ENCODE results near the gene TMTC1. TPM values are rescaled to one million over a fixed set of nuclear protein-coding genes. Genes with fewer than 3 reads are reported as not detected.

Gene TMTC1
- total RNA-seq, 1 experiment from 2014 or later, result 4.8 TPM

DNA sequence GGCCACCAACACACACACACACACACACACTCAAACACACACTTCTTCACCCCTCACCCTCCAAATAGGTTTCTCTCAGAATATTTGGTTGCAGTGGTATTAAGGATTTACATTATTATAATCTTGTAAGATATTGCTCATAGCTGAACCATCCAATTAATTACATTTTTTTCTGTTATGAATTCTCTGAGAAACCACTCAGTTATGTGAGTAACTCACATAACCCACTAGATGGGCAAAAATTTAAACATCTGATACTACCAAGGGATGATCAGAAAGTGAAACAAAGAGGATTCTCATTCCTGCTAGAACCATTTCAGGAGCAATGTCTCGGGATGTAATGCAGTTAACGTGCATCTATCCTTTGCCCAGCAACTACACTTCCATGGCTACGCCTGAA is 31.6 kb downstream of the TMTC1 start:
- CTCF ChIA-PET, result interaction anchor here (0.6 kb wide), 1 partner anchor 201 kb away, joined by 3 read pairs; no protein-coding TSS in a partner anchor
- no peaks in the 10 kb centered on the region for H3K36me3 ChIP-seq (ENCODE audit: low read depth)

DNA sequence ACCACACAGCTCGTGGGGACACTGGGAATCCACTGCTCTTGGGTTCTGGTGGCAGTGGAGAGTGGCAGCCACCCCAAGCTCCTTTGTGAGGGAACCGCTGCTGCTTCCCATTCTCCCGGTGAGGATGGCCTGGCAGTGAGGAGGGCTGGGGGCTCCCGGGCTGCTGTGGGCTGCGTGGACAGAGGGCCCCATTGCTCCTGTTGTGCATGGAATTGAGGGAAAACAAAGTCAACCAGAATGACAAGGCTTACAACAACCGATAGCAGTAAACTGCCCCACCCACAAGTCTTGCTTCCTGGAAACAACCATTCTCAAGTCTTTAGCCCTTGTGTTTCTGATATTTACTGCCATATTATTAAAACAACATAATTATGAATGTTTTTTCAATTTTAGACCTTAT is 32.1 kb downstream of the TMTC1 start:
- no peaks in the 10 kb centered on the region for H3K36me3 ChIP-seq (ENCODE audit: low read depth)
- H3K4me2 ChIP-seq, result no peak overlapping the region
- no peaks in the 10 kb centered on the region for H3K27me3 ChIP-seq (ENCODE audit: insufficient read depth, low read depth)
- no peaks in the 10 kb centered on the region for H3K9me2 ChIP-seq (ENCODE audit: insufficient read depth)
- H3K4me1 ChIP-seq (replicated peaks; ENCODE audit: insufficient read depth), result no peaks in the 10 kb centered on the region
- H3K79me2 ChIP-seq (ENCODE audit: low read depth), result no peaks in the 10 kb centered on the region
- no peaks in the 10 kb centered on the region for H3K9me3 ChIP-seq (ENCODE audit: insufficient read depth, low read depth)
- no peak overlapping the region for H3K4me3 ChIP-seq
- CTCF ChIA-PET, result no interaction called here
- intact Hi-C loops (cut with micrococcal nuclease; ENCODE audit: unreplicated experiment), result no loop called here
- no peak for DNase-seq
- TF ChIP-seq, protein P1, sequence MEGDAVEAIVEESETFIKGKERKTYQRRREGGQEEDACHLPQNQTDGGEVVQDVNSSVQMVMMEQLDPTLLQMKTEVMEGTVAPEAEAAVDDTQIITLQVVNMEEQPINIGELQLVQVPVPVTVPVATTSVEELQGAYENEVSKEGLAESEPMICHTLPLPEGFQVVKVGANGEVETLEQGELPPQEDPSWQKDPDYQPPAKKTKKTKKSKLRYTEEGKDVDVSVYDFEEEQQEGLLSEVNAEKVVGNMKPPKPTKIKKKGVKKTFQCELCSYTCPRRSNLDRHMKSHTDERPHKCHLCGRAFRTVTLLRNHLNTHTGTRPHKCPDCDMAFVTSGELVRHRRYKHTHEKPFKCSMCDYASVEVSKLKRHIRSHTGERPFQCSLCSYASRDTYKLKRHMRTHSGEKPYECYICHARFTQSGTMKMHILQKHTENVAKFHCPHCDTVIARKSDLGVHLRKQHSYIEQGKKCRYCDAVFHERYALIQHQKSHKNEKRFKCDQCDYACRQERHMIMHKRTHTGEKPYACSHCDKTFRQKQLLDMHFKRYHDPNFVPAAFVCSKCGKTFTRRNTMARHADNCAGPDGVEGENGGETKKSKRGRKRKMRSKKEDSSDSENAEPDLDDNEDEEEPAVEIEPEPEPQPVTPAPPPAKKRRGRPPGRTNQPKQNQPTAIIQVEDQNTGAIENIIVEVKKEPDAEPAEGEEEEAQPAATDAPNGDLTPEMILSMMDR (conservative IDR thresholded peaks at IDR 0.05), result no peak
- no peak for TF ChIP-seq EZH2 (IDR thresholded peaks at IDR 0.05; ENCODE audit: low read depth)
- POLR2A ChIA-PET (ENCODE audit: unreplicated experiment), result no interaction called here
- no TSS peak for BruUV-seq (replicated peaks)
- H4K20me1 ChIP-seq (ENCODE audit: insufficient read depth), result no peaks in the 10 kb centered on the region
- no peak overlapping the region for H2AFZ ChIP-seq
- H3K27ac ChIP-seq, result no peak overlapping the region
- no peaks in the 10 kb centered on the region for H3F3A ChIP-seq (ENCODE audit: insufficient read depth, low read depth)

More for the DNA sequence above, 31.6 kb downstream of the TMTC1 start:
- DNase-seq, result no peak
- TF ChIP-seq, protein P1 (conservative IDR thresholded peaks at IDR 0.05), result no peak
- TF ChIP-seq EZH2 (IDR thresholded peaks at IDR 0.05; ENCODE audit: low read depth), result no peak
- no TSS peak for BruUV-seq (replicated peaks)
- H3F3A ChIP-seq (ENCODE audit: insufficient read depth, low read depth), result no peaks in the 10 kb centered on the region
- H3K4me1 ChIP-seq (replicated peaks; ENCODE audit: insufficient read depth), result no peaks in the 10 kb centered on the region
- no peaks in the 10 kb centered on the region for H3K9me3 ChIP-seq (ENCODE audit: insufficient read depth, low read depth)
- no peaks in the 10 kb centered on the region for H3K9me2 ChIP-seq (ENCODE audit: insufficient read depth)
- no peak overlapping the region for H2AFZ ChIP-seq
- H4K20me1 ChIP-seq (ENCODE audit: insufficient read depth), result no peaks in the 10 kb centered on the region
- no peak overlapping the region for H3K4me2 ChIP-seq
- H3K79me2 ChIP-seq (ENCODE audit: low read depth), result no peaks in the 10 kb centered on the region
- intact Hi-C loops (cut with micrococcal nuclease; ENCODE audit: unreplicated experiment), result no loop called here
- no peak overlapping the region for H3K27ac ChIP-seq
- no peak overlapping the region for H3K4me3 ChIP-seq
- H3K27me3 ChIP-seq (ENCODE audit: insufficient read depth, low read depth), result no peaks in the 10 kb centered on the region
- POLR2A ChIA-PET (ENCODE audit: unreplicated experiment), result interaction anchor here (0.5 kb wide), 1 partner anchor 111 kb away, joined by 3 read pairs; no protein-coding TSS in a partner anchor

DNA sequence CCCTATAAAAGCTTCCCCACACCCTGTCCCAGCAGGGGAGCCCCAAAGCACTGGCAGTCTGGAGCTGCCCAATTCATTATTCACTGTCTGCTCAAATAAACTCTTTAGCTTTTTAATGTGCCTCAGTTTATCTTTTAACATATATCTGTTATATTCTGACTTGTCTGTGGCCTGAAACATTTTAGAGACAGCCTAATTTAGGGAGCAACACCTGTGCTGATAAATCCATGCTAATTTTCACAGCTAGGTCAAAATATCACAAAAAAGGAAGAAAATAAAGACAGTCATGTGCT is 32.9 kb downstream of the TMTC1 start:
- ChIA-PET POLR2A (ENCODE audit: unreplicated experiment) (no interaction called here), CTCF (no interaction called here)
- TF ChIP-seq, protein P1 (conservative IDR thresholded peaks at IDR 0.05), result no peak
- TF ChIP-seq EZH2 (IDR thresholded peaks at IDR 0.05; ENCODE audit: low read depth), result no peak
- DNase-seq, result no peak
- intact Hi-C loops (cut with micrococcal nuclease; ENCODE audit: unreplicated experiment), result no loop called here
- H2AFZ ChIP-seq, result no peak overlapping the region
- no peak overlapping the region for H3K4me3 ChIP-seq
- no peaks in the 10 kb centered on the region for H3K9me2 ChIP-seq (ENCODE audit: insufficient read depth)
- BruUV-seq (replicated peaks), result no TSS peak
- no peaks in the 10 kb centered on the region for H3F3A ChIP-seq (ENCODE audit: insufficient read depth, low read depth)
- H3K9me3 ChIP-seq (ENCODE audit: insufficient read depth, low read depth), result no peaks in the 10 kb centered on the region
- no peak overlapping the region for H3K4me2 ChIP-seq
- H3K4me1 ChIP-seq (replicated peaks; ENCODE audit: insufficient read depth), result no peaks in the 10 kb centered on the region
- H3K27me3 ChIP-seq (ENCODE audit: insufficient read depth, low read depth), result no peaks in the 10 kb centered on the region
- H3K36me3 ChIP-seq (ENCODE audit: low read depth), result no peaks in the 10 kb centered on the region
- no peaks in the 10 kb centered on the region for H4K20me1 ChIP-seq (ENCODE audit: insufficient read depth)
- no peaks in the 10 kb centered on the region for H3K79me2 ChIP-seq (ENCODE audit: low read depth)
- no peak overlapping the region for H3K27ac ChIP-seq
